Fibroblast of mammary gland (primary cell): Measurements from ENCODE around the gene LIMCH1.

Experiments used
- DNase-seq: peaks from one replicate; pipeline ENCODE4 v3.0.0-alpha.2; 2010; ENCODE audit warnings: low read depth
- H3K4me3 ChIP-seq: 2 replicates; pipeline ENCODE4 v1.5.1; 2011; ENCODE audit warnings: low read depth, mild to moderate bottlenecking, low read length, moderate library complexity; ENCODE audit not compliant: control insufficient read depth
- TF ChIP-seq, protein P1 (sequence below): conservative IDR thresholded peaks from 2 replicates; pipeline ENCODE4 v1.5.1; 2011; ENCODE audit warnings: low read depth, low read length, inconsistent platforms; ENCODE audit not compliant: control insufficient read depth, insufficient read depth

LIMCH1 gene

DNA sequence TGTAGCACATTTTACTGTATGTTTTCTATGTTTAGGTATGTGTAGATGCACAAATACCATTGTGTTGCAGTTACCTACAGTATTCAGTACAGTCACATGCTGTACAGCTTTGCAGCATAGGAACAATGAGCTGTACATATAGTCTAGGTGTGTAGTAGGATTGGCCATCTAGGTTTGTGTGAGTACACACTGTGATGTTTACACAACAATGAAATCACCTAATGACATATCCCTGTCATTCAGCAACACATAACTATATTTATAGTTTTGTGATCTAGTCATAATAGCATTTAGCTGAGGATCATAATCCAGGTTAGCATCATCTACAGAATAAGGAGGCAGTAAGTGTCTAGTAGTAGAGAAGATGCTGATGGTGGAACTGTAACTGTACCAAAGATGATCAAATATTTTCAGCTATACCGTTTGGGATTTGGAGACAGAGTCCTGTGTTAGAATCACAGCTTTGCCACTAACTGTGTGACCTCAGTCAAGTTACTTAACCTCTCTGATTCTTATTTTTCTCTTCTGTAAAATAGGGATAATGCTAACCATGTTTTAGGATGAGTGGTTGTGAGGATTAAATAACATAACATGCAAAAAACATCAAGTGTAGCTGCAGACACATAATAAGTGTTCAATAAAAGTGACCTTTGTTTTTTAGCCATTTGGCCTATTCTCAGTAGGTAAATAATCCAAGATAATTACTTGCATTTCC lies 73.3 kb downstream of the LIMCH1 start:
- TF ChIP-seq, protein P1, sequence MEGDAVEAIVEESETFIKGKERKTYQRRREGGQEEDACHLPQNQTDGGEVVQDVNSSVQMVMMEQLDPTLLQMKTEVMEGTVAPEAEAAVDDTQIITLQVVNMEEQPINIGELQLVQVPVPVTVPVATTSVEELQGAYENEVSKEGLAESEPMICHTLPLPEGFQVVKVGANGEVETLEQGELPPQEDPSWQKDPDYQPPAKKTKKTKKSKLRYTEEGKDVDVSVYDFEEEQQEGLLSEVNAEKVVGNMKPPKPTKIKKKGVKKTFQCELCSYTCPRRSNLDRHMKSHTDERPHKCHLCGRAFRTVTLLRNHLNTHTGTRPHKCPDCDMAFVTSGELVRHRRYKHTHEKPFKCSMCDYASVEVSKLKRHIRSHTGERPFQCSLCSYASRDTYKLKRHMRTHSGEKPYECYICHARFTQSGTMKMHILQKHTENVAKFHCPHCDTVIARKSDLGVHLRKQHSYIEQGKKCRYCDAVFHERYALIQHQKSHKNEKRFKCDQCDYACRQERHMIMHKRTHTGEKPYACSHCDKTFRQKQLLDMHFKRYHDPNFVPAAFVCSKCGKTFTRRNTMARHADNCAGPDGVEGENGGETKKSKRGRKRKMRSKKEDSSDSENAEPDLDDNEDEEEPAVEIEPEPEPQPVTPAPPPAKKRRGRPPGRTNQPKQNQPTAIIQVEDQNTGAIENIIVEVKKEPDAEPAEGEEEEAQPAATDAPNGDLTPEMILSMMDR: no peak
- H3K4me3 ChIP-seq: no peak overlapping the region
- DNase-seq: no peak

DNA sequence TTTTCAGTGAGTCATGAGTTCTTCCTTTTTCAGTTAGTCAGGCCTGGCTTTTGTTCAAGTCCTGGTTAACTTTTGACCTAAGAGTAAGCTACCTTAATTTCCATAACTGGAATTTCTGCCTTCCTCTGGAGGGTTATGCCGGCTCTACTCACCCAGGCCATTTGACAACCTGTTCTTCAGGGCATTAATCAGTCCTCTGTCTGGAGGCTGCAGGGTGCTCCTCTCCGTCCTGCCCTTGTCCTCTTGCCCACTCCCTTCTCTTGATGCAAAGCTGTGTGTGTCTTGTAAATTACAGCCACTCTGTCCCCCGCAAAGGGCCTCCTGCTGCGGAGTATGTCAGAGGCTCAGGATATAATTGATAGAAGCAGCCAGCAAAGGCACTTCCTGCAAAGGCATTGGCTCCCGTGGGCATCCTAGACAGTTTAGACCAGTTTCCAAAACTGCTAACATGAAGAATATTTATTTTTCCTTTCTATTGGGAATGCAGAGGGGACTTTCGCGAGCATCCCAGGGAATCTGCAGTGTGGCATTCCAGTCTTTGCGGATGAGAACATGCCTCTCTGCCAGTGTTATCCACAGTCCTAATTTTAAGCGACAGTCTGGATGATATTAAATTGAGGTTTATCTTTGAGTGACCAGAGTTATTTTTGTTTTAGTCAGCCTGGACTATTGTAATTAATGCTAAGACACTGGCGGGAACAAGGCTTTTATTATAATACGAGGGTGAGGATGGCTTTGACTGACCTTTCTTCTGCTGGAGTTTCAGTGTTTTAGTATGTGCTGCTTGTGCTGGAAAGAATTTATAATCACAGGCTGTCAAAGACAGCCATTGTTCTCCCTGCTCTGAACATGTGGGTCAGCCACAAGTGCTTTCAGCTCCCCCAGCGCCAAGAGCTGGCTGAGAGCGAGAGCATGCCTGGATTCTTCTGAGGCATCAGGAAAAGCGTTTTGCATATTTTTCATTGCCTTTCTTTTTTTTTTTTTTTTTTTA lies 74.2 kb downstream of the LIMCH1 start:
- no peak for DNase-seq
- TF ChIP-seq, protein P1: no peak
- H3K4me3 ChIP-seq: no peak overlapping the region

DNA sequence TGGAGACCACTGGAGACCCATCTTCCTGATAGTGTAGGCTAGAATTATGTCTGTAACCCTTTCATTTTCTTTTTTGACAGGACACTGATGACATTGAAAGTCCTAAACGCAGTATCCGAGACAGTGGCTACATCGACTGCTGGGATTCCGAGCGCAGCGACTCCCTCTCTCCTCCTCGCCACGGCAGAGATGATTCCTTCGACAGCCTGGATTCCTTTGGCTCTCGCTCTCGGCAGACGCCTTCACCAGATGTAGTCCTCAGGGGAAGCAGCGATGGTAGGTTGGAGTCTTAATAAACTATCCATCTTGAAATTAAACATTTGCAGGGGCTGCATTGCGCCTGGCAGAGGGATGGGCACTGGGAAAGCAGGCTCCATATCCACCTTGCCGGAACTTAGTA lies 75.4 kb downstream of the LIMCH1 start:
- no peak overlapping the region for H3K4me3 ChIP-seq

DNA sequence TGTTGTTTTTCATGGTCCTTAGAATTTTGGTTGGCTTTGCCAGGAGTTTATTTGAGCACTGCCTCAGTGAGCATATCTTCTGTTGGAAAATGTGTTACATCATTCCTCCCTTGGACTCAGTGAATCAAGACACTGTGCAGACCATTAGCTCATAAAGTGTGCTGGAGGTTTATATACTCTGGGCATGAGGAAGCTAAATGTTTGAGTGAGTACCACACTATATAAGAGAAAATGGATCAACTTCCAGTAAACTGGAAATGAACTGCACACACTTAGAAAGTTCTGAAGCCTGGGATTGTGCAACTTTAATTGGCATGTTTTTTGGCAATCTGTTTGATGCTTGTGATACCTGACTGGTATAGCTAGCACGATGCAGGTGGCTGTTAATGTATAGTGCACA lies 75.9 kb downstream of the LIMCH1 start:
- H3K4me3 ChIP-seq: no peak overlapping the region
- DNase-seq: no peak

More for the DNA sequence above, 75.4 kb downstream of the LIMCH1 start:
- TF ChIP-seq, protein P1: no peak
- no peak for DNase-seq

DNA sequence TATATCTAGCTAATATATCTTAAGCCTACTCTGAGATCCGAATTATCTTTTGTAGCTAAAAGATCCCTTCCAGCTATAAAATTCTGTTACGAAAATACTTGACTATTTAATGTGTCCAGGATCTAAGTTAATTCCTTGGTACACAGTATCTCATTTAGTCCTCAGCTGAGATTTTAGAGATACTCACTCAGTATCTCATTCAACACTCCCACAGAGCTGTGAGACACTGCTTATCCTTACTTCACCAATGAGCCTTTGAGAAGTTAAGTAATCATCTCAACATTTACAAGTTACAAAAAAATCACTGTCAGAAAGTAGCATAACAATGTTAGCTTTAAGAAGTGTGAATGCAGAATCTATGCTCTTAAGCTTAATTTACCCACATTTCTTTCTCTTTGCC lies 76.6 kb downstream of the LIMCH1 start:
- no peak overlapping the region for H3K4me3 ChIP-seq
- TF ChIP-seq, protein P1: no peak
- DNase-seq: no peak

More for the DNA sequence above, 75.9 kb downstream of the LIMCH1 start:
- TF ChIP-seq, protein P1: no peak

DNA sequence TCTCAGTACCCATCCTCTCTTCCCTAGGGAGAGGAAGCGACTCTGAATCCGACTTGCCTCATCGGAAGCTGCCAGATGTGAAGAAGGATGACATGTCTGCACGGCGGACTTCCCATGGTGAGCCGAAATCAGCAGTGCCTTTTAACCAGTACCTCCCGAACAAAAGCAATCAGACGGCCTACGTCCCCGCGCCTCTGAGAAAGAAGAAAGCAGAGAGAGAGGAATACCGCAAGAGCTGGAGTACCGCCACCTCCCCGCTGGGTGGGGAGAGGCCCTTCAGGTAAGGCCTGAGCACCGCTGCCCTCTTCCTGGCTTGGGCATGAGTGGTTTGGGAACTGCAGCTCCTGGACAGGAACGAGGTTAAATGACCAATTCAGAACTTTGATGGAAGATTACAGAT lies 81.2 kb downstream of the LIMCH1 start:
- TF ChIP-seq, protein P1: no peak
- DNase-seq: no peak
- H3K4me3 ChIP-seq: no peak overlapping the region
